GM23338 (cell line): ENCODE results near the gene RNF187.
"Not testable (repeated sequence)": the region's sequence is repeated elsewhere in the genome, so short reads cannot be mapped to it uniquely, and the experiment has no call there.

Experiments
- CREB1 ChIP-seq: fragments of 250-450 bp; sonication (Bioruptor Pico); IDR thresholded peaks from 2 replicates; pipeline ENCODE4 v1.5.0; 2020; ENCODE audit warnings: low read depth, mild to moderate bottlenecking, moderate library complexity
- EZH2 ChIP-seq: fragments of 200-600 bp; sonication (generic); IDR thresholded peaks from one replicate; pipeline ENCODE4 v1.8.0; 2017; ENCODE audit warnings: antibody characterized with exemption, mild to moderate bottlenecking, low read depth; ENCODE audit not compliant: unreplicated experiment
- EZH2phosphoT487 ChIP-seq: fragments of 200-600 bp; sonication (generic); IDR thresholded peaks from one replicate; pipeline ENCODE4 v1.8.1; 2018; ENCODE audit warnings: antibody characterized with exemption; ENCODE audit not compliant: unreplicated experiment
- JUNB ChIP-seq: IDR thresholded peaks from one replicate; pipeline ENCODE4 v1.6.1; 2016; ENCODE audit warnings: antibody characterized with exemption; ENCODE audit not compliant: unreplicated experiment
- POLR2AphosphoS5 ChIP-seq: IDR thresholded peaks from 2 replicates; pipeline ENCODE4 v1.6.1; 2016; ENCODE audit warnings: antibody characterized with exemption, low read depth
- ZNF114 ChIP-seq: fragments of 250-450 bp; sonication (Bioruptor Pico); IDR thresholded peaks from 2 replicates; pipeline ENCODE4 v1.5.0; 2020; ENCODE audit warnings: mild to moderate bottlenecking, moderate library complexity
- ZNF331 ChIP-seq: fragments of 250-450 bp; sonication (Bioruptor Pico); IDR thresholded peaks from 2 replicates; pipeline ENCODE4 v1.5.0; 2020; ENCODE audit warnings: low read depth, mild to moderate bottlenecking, moderate library complexity
- TF ChIP-seq, protein P1 (sequence below), 2 experiments: fragments of 200-600 bp in 1 of 2; sonication (generic) in 1 of 2; conservative IDR thresholded peaks; 2 replicates each; pipeline versions ENCODE4 v1.5.1 to v1.6.1; 2016 to 2017; ENCODE audit warnings: antibody characterized with exemption in 2 of 2, low read depth in 2 of 2, mild to moderate bottlenecking in 2 of 2, moderate library complexity in 1 of 2
- TF ChIP-seq, protein P2 (sequence below): IDR thresholded peaks from one replicate; pipeline ENCODE4 v1.6.1; 2018; ENCODE audit warnings: antibody characterized with exemption; ENCODE audit not compliant: unreplicated experiment
- TF ChIP-seq, protein P3 (sequence below): IDR thresholded peaks from 2 replicates; pipeline ENCODE4 v1.6.1; 2016; ENCODE audit warnings: antibody characterized with exemption

DNA sequence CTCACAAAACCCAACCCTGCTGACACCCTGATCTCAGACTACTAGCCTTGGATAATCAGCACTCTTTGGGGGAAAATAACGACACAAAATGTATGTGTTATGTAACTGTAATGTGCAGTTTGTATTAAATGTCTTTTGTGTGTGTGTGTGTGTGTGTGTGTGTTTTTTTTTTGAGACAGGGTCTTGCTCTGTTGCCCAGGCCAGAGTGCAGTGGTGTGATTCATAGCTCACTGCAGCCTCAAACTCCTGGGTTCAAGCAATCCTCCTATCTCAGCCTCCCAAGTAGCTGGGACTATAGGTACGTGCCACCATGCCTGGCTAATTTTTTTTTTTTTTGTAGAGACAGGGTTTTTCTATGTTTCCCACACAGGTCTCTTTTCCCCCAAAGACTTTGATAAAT, 19.0 kb upstream of the RNF187 start:
- TF ChIP-seq, protein P1, sequence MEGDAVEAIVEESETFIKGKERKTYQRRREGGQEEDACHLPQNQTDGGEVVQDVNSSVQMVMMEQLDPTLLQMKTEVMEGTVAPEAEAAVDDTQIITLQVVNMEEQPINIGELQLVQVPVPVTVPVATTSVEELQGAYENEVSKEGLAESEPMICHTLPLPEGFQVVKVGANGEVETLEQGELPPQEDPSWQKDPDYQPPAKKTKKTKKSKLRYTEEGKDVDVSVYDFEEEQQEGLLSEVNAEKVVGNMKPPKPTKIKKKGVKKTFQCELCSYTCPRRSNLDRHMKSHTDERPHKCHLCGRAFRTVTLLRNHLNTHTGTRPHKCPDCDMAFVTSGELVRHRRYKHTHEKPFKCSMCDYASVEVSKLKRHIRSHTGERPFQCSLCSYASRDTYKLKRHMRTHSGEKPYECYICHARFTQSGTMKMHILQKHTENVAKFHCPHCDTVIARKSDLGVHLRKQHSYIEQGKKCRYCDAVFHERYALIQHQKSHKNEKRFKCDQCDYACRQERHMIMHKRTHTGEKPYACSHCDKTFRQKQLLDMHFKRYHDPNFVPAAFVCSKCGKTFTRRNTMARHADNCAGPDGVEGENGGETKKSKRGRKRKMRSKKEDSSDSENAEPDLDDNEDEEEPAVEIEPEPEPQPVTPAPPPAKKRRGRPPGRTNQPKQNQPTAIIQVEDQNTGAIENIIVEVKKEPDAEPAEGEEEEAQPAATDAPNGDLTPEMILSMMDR (conservative IDR thresholded peaks at IDR 0.05; ENCODE audit: low read depth in 2 of 2), result not testable (repeated sequence)
- not testable (repeated sequence) for TF ChIP-seq JUNB; POLR2AphosphoS5; EZH2; ZNF114 (CRISPR knock-in tag); ZNF331 (CRISPR knock-in tag); EZH2phosphoT487; CREB1 (CRISPR knock-in tag)
- TF ChIP-seq, protein P2, sequence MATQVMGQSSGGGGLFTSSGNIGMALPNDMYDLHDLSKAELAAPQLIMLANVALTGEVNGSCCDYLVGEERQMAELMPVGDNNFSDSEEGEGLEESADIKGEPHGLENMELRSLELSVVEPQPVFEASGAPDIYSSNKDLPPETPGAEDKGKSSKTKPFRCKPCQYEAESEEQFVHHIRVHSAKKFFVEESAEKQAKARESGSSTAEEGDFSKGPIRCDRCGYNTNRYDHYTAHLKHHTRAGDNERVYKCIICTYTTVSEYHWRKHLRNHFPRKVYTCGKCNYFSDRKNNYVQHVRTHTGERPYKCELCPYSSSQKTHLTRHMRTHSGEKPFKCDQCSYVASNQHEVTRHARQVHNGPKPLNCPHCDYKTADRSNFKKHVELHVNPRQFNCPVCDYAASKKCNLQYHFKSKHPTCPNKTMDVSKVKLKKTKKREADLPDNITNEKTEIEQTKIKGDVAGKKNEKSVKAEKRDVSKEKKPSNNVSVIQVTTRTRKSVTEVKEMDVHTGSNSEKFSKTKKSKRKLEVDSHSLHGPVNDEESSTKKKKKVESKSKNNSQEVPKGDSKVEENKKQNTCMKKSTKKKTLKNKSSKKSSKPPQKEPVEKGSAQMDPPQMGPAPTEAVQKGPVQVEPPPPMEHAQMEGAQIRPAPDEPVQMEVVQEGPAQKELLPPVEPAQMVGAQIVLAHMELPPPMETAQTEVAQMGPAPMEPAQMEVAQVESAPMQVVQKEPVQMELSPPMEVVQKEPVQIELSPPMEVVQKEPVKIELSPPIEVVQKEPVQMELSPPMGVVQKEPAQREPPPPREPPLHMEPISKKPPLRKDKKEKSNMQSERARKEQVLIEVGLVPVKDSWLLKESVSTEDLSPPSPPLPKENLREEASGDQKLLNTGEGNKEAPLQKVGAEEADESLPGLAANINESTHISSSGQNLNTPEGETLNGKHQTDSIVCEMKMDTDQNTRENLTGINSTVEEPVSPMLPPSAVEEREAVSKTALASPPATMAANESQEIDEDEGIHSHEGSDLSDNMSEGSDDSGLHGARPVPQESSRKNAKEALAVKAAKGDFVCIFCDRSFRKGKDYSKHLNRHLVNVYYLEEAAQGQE, result not testable (repeated sequence)
- TF ChIP-seq, protein P3, sequence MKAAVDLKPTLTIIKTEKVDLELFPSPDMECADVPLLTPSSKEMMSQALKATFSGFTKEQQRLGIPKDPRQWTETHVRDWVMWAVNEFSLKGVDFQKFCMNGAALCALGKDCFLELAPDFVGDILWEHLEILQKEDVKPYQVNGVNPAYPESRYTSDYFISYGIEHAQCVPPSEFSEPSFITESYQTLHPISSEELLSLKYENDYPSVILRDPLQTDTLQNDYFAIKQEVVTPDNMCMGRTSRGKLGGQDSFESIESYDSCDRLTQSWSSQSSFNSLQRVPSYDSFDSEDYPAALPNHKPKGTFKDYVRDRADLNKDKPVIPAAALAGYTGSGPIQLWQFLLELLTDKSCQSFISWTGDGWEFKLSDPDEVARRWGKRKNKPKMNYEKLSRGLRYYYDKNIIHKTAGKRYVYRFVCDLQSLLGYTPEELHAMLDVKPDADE, result not testable (repeated sequence)
